ENCODE data around the gene OR10A4. TPM values are rescaled to one million over a fixed set of nuclear protein-coding genes. Genes with fewer than 3 reads are reported as not detected.
"Not testable (repeated sequence)": the region's sequence is repeated elsewhere in the genome, so short reads cannot be mapped to it uniquely, and the experiment has no call there.

The OR10A4 gene
- total RNA-seq, 2 donors from 2014 or later = not detected

DNA sequence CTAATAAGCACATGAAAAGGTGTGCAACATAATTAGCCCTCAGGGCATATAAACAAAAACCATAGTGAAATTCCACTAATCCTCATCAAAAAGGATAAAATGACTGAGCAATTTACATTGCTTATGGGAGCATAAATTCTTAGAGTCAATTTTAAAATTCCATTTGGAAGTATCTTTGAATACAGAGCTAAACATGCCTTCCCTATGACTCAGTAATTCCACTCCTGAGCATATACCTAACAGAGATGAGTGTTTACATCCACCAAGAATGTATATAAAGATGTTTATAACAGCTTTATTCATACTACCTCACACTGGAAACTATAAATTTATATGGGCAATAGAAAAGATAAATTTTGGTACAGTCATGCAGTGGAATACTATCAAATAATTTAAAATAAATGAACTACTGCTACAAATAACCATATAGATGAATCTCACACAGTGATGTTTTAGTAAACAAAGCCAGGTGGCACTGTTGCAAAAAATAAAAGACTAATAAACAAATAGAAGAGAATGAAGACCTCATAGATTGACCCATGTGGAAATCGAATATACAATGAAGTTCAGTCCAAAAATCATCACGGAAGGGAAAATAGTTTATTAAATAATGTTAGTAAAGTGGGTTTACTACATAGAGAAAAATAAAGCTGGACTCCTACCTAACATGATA lies 24.0 kb downstream of the OR10A4 start:
- no peak overlapping the region for H3K4me3 ChIP-seq
- 63 to 65% methylated on average over 2 of the region's 2 CpGs for WGBS, 2 donors
- H3K27ac ChIP-seq = no peak overlapping the region
- H3K27me3 ChIP-seq = no peaks in the 10 kb centered on the region
- no peaks in the 10 kb centered on the region for H3K4me1 ChIP-seq
- intact Hi-C loops (cut with DNase I) = no loop called here
- DNase-seq (no peak), ATAC-seq (no peak)
- H3K9me3 ChIP-seq = no peaks in the 10 kb centered on the region
- H3K36me3 ChIP-seq (replicated peaks in 1 of 2; ENCODE audit: insufficient read depth in 1 of 2, low read depth in 2 of 2) = no peaks in the 10 kb centered on the region
- TF ChIP-seq, protein P1, sequence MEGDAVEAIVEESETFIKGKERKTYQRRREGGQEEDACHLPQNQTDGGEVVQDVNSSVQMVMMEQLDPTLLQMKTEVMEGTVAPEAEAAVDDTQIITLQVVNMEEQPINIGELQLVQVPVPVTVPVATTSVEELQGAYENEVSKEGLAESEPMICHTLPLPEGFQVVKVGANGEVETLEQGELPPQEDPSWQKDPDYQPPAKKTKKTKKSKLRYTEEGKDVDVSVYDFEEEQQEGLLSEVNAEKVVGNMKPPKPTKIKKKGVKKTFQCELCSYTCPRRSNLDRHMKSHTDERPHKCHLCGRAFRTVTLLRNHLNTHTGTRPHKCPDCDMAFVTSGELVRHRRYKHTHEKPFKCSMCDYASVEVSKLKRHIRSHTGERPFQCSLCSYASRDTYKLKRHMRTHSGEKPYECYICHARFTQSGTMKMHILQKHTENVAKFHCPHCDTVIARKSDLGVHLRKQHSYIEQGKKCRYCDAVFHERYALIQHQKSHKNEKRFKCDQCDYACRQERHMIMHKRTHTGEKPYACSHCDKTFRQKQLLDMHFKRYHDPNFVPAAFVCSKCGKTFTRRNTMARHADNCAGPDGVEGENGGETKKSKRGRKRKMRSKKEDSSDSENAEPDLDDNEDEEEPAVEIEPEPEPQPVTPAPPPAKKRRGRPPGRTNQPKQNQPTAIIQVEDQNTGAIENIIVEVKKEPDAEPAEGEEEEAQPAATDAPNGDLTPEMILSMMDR (IDR thresholded peaks at IDR 0.05) = no peak
- TF ChIP-seq POLR2A (IDR thresholded peaks at IDR 0.05) = no peak

- H3K36me3 ChIP-seq (replicated peaks in 1 of 2; ENCODE audit: insufficient read depth in 1 of 2, low read depth in 2 of 2); H3K4me1 ChIP-seq; H3K4me3 ChIP-seq; intact Hi-C loops (cut with DNase I); H3K27me3 ChIP-seq; DNase-seq; H3K27ac ChIP-seq; H3K9me3 ChIP-seq; ATAC-seq: not testable (repeated sequence)
- 76 to 77% methylated on average over 13 of the region's 13 CpGs for WGBS, 2 donors
Measured at GRCh38 chr11:6904804-6905203, 28.4 kb downstream of the OR10A4 start.

GRCh38 chr11:6911378-6911777 lies 35.0 kb downstream of the OR10A4 start:
- Histone ChIP-seq H3K27me3 (no peaks in the 10 kb centered on the region), H3K9me3 (no peaks in the 10 kb centered on the region), H3K4me3 (no peak overlapping the region), H3K36me3 (replicated peaks in 1 of 2; ENCODE audit: insufficient read depth in 1 of 2, low read depth in 2 of 2) (no peaks in the 10 kb centered on the region), H3K27ac (no peak overlapping the region), H3K4me1 (no peaks in the 10 kb centered on the region)
- ATAC-seq = no peak
- intact Hi-C loops (cut with DNase I) = no loop called here
- no peak for DNase-seq
- 78 to 79% methylated on average over 3 of the region's 3 CpGs for WGBS, 2 donors
- no peak for TF ChIP-seq POLR2A (IDR thresholded peaks at IDR 0.05)
- TF ChIP-seq, protein P1 (IDR thresholded peaks at IDR 0.05) = no peak

DNA sequence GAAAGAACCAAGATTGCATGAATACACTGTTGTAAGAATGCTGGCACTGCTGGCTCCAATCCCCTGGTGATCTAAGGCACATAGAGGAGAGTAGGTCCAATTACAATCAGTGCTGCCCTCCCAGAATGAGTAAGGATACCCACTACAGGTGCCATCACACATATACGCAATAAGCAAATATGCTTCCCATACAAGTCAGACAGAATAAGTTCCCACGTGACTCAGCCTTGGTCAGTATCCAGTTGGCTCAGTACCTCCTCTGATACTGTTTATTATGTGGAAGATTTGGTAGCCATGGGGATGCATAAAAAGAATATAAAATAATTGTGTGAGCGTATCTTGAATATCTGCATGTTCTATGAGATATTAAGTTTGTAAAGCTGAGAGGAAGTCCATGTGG lies 35.5 kb downstream of the OR10A4 start:
- Histone ChIP-seq H3K27me3 (no peaks in the 10 kb centered on the region), H3K9me3 (no peaks in the 10 kb centered on the region), H3K4me3 (no peak overlapping the region), H3K4me1 (no peaks in the 10 kb centered on the region), H3K27ac (no peak overlapping the region), H3K36me3 (replicated peaks in 1 of 2; ENCODE audit: insufficient read depth in 1 of 2, low read depth in 2 of 2) (no peaks in the 10 kb centered on the region)
- peak; percentile 60 for ATAC-seq
- peak; percentile 13 to 30 (median 27) for DNase-seq
- WGBS, 2 donors = 30 to 43% methylated on average over 3 of the region's 3 CpGs
- intact Hi-C loops (cut with DNase I) = no loop called here
- TF ChIP-seq POLR2A (IDR thresholded peaks at IDR 0.05) = no peak
- TF ChIP-seq, protein P1 (IDR thresholded peaks at IDR 0.05) = no peak

DNA sequence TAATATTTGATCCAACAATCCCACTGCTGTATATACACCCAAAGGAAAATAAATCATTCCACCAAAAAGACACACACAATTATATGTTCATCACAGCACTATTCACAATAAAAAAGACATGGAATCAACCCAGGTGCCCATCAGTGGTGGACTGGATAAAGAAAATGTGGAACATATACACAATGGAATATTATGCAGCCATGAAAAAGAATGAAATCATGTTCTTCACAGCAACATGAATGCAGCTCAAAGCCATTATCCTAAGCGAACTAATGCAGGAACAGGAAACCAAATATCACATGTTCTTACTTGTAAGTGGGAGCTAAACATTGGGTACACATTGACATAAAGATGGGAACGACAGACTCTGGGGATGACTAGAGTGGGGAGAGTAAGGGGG lies 43.3 kb downstream of the OR10A4 start:
- Histone ChIP-seq H3K4me3 (no peak overlapping the region), H3K4me1 (no peaks in the 10 kb centered on the region), H3K27ac (no peak overlapping the region), H3K36me3 (replicated peaks in 1 of 2; ENCODE audit: insufficient read depth in 1 of 2, low read depth in 2 of 2) (no peaks in the 10 kb centered on the region), H3K9me3 (no peaks in the 10 kb centered on the region), H3K27me3 (no peaks in the 10 kb centered on the region)
- intact Hi-C loops (cut with DNase I) = no loop called here
- DNase-seq = no peak
- ATAC-seq = no peak
- TF ChIP-seq, protein P1 (IDR thresholded peaks at IDR 0.05) = no peak
- no peak for TF ChIP-seq POLR2A (IDR thresholded peaks at IDR 0.05)
- WGBS, 2 donors = 41 to 58% methylated on average over 2 of the region's 2 CpGs
